SK-N-SH treated with all-trans-retinoic acid at 6 μM for 48 hours (cell line): ENCODE results near the gene PTTG1.

Source experiments
- ATAC-seq: fragments of 200-7000 bp; cut with Tn5 transposase; 3 replicates; pipeline ENCODE4 v1.9.1; 2020; ENCODE audit warnings: mild to moderate bottlenecking, moderate library complexity
- CSDC2 ChIP-seq: fragments of 250-450 bp; sonication (Bioruptor Pico); IDR thresholded peaks from 2 replicates; pipeline ENCODE4 v1.5.0; 2020; ENCODE audit warnings: mild to moderate bottlenecking, moderate library complexity
- CSRNP3 ChIP-seq: fragments of 250-450 bp; sonication (Bioruptor Pico); IDR thresholded peaks from 2 replicates; pipeline ENCODE4 v1.5.1; 2021; ENCODE audit warnings: mild to moderate bottlenecking, moderate library complexity
- ESRRG ChIP-seq: fragments of 250-450 bp; sonication (Bioruptor Pico); IDR thresholded peaks from 2 replicates; pipeline ENCODE4 v1.6.1; 2021; ENCODE audit warnings: mild to moderate bottlenecking
- GLIS3 ChIP-seq: fragments of 250-450 bp; sonication (Bioruptor Pico); IDR thresholded peaks from 2 replicates; pipeline ENCODE4 v1.5.0; 2020; ENCODE audit warnings: mild to moderate bottlenecking, moderate library complexity
- OSR1 ChIP-seq: fragments of 250-450 bp; sonication (Bioruptor Pico); IDR thresholded peaks from 2 replicates; pipeline ENCODE4 v1.8.0; 2022; ENCODE audit warnings: moderate library complexity, mild to moderate bottlenecking, inconsistent platforms
- POU6F1 ChIP-seq: fragments of 250-450 bp; sonication (Bioruptor Pico); IDR thresholded peaks from 2 replicates; pipeline ENCODE4 v1.8.0; 2021; ENCODE audit warnings: low read depth, mild to moderate bottlenecking, moderate library complexity, borderline replicate concordance
- SNAI2 ChIP-seq: fragments of 250-450 bp; sonication (Bioruptor Pico); IDR thresholded peaks from 2 replicates; pipeline ENCODE4 v1.5.0; 2020; ENCODE audit warnings: mild to moderate bottlenecking, moderate library complexity
- ZFP3 ChIP-seq: fragments of 250-450 bp; sonication (Bioruptor Pico); IDR thresholded peaks from 2 replicates; pipeline ENCODE4 v1.5.0; 2020; ENCODE audit warnings: mild to moderate bottlenecking, moderate library complexity
- ZNF8 ChIP-seq: fragments of 450-650 bp; formaldehyde crosslinking; IDR thresholded peaks from 2 replicates; pipeline ENCODE4 v1.5.0; 2020; ENCODE audit warnings: mild to moderate bottlenecking, moderate library complexity
- TF ChIP-seq, protein P1 (sequence below): fragments of 250-450 bp; sonication (Bioruptor Pico); IDR thresholded peaks from 2 replicates; pipeline ENCODE4 v1.5.1; 2020; ENCODE audit warnings: low read depth, mild to moderate bottlenecking, moderate library complexity

The PTTG1 gene

DNA sequence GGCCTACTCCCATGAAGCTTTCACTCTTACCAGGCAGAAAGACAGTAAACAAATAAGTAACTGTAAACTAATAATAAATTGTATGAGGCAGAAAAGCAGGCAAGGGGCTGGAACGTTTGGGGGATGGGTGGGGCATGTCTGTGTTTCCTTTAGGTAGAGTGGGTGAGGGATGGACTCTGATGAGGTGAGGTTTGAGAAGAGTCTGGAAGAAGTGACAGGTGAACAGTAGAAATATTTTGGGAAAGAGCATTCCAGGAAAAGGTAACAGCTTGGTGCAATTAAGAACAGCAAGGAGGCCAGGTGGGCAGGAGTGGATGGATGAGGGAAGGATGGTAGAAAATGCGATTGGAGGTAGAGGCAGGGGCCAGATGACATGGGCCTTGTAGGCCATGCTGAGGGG lies 56.5 kb downstream of the PTTG1 start:
- no peak for ATAC-seq
- TF ChIP-seq, protein P1, sequence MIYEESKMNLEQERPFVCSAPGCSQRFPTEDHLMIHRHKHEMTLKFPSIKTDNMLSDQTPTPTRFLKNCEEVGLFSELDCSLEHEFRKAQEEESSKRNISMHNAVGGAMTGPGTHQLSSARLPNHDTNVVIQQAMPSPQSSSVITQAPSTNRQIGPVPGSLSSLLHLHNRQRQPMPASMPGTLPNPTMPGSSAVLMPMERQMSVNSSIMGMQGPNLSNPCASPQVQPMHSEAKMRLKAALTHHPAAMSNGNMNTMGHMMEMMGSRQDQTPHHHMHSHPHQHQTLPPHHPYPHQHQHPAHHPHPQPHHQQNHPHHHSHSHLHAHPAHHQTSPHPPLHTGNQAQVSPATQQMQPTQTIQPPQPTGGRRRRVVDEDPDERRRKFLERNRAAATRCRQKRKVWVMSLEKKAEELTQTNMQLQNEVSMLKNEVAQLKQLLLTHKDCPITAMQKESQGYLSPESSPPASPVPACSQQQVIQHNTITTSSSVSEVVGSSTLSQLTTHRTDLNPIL (CRISPR knock-in tag): no peak
- TF ChIP-seq ESRRG (CRISPR knock-in tag): no peak
- no peak for TF ChIP-seq GLIS3 (CRISPR knock-in tag)
- TF ChIP-seq CSDC2 (CRISPR knock-in tag): no peak
- no peak for TF ChIP-seq SNAI2
- TF ChIP-seq ZFP3 (CRISPR knock-in tag): no peak
- TF ChIP-seq ZNF8: no peak
- TF ChIP-seq CSRNP3 (CRISPR knock-in tag): no peak
- no peak for TF ChIP-seq POU6F1
- TF ChIP-seq OSR1: no peak
